Stimulated activated CD4-positive, alpha-beta T cell treated with anti-CD3 and anti-CD28 coated beads, Interleukin-4, amount 100 ng/mL, for 24 hours (primary cell): ENCODE measurements around the gene APC2.
"Not testable (repeated sequence)": the region's sequence is repeated elsewhere in the genome, so short reads cannot be mapped to it uniquely, and the experiment has no call there.

ENCODE experiments used
- DNase-seq: peaks from one replicate; pipeline ENCODE4 v3.0.0-alpha.2; 2020

APC2 gene

DNA sequence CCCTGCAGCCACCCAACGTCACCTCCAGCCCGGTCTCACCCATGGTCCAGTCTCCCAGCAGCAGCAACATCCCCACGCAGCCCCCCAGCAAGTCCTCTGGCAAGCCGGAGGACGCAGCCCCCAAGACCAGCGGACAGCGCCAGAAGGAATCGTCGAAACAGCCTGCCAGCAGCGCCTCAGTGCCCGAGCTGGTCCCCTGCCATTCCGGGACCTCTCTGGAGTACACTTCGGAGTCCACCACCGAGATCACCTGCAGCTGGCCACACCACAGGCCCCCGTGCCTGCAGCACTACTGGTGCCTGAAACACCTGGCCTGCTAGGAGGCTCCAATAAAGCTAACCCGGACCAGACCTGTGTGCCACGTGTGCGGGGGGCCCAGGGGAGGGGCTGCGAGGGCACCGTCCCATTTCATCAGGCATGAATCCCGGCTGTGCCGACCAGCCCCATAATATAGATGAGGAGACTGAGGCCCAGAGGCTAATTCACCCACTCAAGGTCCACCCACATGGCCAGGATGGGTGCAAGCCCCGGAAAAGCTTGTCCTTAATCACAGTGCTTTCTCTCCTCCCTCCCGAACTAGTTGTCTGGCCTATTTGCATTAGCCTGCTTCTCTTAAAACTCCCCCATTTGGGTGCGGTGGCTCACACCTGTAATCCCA is 47.8 kb downstream of the APC2 start:
- no peak for DNase-seq

DNA sequence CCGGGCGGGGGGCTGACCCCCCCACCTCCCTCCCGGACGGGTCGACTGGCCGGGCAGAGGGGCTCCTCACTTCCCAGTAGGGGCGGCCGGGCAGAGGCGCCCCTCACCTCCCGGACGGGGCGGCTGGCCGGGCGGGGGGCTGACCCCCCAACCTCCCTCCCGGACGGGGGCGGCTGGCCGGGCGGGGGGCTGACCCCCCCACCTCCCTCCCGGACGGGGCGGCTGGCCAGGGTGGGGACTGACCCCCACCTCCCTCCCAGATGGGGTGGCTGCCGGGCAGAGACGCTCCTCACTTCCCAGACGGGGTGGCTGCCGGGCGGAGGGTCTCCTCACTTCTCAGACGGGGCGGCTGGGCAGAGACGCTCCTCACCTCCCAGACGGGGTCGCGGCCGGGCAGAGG is 49.3 kb downstream of the APC2 start:
- not testable (repeated sequence) for DNase-seq

DNA sequence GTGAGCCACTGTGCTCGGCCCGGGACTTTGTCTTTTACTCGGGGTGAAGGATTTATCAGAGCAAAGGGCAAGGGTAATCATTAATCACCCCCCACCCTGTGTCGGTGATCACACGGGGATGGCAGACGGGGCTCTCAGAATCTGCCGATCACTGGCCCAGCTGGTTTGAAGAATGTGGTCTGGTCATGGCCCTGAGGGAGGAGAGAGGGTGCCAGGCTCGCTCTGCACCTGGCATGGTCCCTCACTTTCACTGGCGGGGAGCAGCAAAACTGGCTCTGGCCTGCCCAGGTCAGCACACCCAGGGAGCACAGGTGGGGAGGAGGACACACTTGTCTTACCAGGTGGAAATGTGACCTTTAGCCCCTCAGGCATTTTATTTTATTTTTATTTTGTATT is 51.3 kb downstream of the APC2 start:
- no peak for DNase-seq

DNA sequence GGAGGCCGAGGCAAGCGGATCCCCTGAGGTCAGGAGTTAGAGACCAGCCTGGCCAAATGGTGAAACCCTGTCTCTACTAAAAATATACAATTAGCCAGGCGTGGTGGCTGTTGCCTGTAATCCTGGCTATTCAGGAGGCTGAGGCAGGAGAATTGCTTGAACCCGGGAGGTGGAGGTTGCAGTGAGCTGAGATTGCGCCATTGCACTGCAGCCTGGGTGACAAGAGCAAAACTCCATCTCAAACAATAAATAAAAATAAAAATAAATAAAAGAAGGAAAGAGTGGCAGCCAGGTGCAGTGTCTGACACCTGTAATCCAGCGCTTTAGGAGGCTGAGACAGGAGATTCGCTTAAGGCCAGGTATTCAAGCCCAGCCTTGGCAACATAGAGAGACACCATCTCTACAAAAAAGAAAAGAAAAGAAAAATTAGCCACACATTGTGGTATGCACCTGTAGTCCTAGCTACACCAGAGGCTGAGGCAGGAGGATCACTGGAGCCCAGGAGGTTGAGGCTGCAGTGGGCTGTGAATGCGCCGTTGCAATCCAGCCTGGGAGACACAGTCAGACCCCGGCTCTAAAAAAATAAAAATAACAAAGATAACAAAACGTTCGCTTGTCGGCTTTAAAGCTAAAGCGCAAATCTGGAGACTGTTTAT is 52.6 kb downstream of the APC2 start:
- DNase-seq = no peak

- peak; percentile 73 for DNase-seq
These were observed 53.4 kb downstream of the APC2 start for GRCh38 chr19:1503089-1503924.

DNA sequence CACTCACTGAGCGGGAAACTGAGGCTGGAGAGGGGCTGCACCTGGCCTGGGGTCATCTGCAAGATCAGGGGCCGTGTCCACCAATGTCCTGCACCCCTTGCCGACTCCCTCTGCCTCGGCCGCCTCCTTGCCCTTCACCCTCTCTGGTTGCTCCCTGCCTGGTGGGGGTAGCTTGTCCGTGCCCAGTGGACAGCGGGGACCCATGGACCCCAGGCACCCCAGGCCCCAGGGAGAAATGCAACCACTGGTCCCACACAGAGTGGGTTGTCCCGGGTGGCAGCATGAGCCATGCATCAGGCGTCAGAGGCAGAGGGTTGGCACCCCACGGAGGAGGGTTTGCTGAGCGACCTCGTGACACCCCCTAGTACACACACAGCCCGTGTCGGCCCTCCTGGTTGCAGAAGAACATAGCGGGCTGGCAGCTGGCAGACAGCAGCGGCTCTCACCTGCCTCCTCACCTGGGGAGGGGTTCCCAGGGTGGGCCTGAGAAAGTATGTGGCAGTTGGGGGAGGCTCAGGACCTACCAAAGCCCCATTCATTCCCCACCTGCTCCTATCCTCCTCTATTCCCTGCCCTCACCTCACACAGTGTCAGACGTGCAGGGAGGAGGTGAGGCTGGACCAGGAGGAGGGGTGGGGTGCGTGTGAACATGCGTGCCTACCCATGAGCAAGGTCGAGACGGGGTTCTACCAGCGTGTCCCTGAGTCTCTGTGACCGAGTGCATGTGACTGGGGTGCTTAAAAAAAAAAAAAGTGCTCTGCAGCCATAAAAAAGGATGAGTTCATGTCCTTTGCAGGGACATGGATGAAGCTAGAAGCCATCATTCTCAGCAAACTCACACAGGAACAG is 54.2 kb downstream of the APC2 start:
- DNase-seq = no peak

DNA sequence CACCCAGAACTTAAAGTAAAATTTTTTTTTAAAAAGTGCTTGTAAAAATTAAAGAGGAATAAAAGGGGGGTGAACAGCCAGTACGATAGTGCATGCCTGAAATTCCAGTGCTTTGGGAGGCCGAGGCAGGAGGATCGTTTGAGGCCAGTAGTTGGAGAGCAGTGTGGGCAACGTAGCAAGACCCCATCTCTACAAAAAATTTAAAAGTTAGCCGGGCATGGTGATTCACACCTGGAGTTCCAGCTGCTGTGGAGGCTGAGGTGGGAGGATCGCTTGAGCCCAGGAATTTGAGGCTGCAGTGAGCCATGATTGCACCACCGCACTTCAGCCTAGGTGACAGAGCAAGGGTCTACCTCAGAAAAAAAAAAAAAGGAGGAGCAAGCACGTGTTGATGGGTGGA is 55.1 kb downstream of the APC2 start:
- DNase-seq = no peak

- no peak for DNase-seq
These were observed 56.3 kb downstream of the APC2 start for GRCh38 chr19:1505991-1506881.

DNA sequence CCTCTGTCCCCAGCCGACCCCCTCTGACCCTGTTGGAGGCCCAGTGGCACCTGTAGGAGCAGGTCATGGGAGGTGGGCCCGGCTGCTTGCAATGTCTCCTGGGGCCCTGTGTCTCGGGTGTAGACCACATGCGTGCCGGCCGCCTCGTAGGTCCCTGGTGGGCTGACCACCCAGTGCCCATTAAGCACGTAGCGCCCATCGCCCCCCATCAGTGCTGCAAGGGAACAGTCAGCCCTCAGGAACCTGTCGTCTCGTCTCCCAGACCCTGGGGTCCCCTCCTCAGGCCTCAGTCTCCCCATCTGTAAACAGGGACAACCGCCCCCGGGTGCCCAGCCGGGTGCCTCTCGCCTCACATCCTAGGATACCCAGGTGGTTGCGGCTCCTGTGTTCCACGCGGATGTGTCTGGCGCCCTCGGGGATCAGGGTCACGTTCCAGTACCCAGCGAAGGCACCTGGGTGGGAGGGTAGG is 57.3 kb downstream of the APC2 start:
- no peak for DNase-seq

GRCh38 chr19:1507763-1508506 is 58.0 kb downstream of the APC2 start:
- peak; percentile 94 for DNase-seq

DNA sequence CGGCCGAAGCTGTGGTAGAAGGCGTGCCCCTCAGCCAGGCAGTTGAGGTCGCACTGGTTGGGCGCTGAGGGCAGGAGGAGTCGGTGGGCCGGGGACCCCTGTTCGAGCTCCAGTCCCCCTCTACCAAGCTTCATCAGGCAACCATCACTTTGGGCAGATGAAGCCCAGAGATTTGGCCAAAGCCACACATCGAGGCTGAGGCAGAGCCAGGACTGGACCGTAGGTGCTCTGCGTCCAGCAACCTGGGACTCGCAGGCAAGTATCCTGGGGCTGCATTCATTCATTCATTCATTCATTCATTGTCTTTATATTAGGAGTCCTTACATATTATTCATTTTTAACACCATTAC is 58.6 kb downstream of the APC2 start:
- no peak for DNase-seq

DNA sequence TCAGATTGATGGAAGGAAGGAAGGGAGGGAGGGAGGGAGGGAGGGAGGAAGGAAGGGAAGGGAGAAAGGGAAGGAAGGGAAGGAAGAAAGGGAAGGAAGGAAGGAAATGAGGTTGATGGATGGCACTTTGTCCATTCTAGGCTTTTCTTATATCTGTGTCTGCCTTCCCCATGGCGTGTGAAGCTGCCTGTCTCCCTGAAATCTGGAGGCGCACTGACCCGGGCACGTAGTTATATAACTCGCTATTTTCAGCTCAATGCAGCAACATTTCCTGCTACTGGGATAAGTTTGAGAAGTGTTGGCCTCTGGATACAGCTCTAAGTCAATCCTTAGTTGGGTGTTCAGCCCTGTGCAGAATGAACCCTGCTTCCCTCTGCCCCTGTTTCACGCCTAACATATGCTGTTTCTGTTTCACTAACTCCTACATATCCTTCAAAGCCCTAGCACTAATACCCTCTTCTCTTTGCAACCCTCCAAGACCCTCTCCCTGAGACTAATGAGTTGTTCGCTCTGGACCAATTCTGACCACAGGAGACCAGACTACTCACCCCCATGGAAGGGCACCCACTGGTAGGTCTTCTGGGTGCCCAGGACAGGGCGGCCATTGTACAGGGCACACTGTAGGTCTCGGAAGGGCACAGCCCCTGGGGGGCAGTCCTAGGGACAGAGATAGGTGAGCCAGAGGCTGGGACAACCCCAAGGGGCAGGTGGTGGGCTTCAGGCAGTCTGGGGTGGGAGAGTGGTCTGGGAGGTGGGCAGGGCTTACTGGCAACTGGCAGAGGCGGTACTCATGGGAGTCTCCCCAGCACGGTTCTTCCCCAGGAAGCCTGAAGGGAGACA is 59.9 kb downstream of the APC2 start:
- no peak for DNase-seq

- no peak for DNase-seq
These were observed 60.5 kb downstream of the APC2 start for GRCh38 chr19:1510442-1510806.

- no peak for DNase-seq
These were observed 60.9 kb downstream of the APC2 start for GRCh38 chr19:1510807-1511206.

DNA sequence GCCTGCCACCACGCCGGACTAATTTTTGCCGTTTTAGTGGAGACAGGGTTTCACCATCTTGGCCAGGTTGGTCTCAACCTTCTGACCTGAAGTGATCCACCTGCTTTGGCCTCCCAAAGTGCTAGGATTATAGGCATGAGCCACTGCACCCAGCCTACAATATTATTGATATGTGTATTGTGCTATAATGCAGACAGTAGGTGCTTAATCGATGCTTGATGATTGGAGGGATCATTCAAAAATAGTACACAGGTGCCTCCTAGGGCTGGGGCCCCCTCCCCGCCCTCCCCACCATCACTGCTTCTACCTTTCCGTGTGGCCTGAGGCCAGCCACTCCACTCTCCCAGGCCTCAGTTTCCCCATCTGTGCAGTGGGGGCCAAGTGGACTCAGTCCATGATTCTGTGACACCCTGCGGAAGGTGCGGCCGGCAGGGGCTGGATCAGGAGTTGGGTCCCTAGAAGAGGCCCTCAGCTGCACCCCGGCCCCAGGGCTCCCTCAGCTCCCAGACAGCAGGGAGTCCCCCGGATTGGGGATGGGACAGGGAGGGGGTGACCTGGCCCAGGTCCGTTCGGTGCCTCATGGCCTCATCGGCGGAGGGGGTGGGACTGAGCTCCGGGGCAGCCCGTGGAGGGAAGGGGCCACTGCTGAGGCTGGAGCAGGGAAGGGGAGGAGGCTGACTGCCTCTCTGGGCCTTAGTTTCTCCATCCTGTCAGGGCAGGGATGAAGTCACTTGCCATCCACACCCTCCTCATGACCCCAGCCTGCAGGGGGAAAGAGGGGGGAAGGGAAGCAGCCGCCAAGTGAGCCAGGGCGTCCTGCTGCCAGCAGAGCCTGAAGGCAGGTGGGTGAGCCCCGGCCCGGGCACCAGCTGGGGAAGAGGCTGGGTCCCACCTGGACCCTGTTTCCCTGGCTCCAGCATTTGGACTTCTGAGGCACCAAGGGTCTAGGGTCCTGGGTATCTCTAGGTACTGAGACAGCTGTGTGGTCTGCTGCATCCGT is 61.7 kb downstream of the APC2 start:
- DNase-seq = no peak

GRCh38 chr19:1512671-1513498 is 63.0 kb downstream of the APC2 start, which contains the start of gene ADAMTSL5:
Gene ADAMTSL5 (minus strand): TSS chr19:1513019. CDS start chr19:1510943, 2,076 bp downstream.
- DNase-seq = peak; percentile 67

DNA sequence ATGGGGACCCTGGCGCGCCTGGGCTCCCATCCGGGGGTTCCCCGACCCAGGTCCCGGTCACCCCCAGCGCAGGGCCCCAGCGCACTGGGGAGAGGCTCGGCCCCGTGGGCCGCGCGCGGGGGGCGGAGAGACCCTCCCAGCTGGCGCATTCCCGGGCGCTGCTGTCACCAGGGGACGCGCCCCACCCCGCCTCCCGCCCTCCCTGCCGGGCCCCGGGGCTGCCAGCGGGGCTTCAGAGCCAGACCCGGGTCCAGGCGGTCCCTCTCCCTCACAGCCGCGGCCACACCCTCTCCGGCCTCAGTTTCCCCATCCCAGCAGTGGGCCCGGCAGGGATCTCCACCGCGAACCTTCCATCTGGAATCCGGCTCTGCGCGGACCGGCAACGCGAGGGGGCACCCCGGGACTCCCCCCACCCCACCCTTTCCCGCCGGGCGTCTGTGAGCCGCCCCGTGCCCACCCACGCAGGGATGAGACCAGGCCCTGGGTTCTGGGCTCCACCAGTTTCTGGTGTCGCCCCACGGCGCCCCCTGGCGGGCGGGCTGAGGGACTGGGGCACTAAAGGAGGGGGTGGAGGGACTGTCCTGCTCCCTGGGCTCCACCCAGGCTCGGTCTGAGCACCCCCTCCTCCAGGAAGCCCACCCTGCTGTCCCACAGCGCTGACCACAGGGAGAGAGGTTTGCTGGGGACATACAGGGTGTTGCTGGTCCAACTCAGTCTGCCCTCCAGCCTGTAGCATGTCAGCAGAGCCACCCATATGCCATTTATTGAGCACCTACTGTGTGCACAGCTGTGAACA is 63.8 kb downstream of the APC2 start:
- DNase-seq = peak; percentile 70
